ENCODE data around the gene AFF3.

Gene AFF3

GRCh38 chr2:99857372-99857771 lies 285.0 kb downstream of the AFF3 start:
- WGBS, 2 experiments, result 100% methylated on average over 1 of the region's 1 CpG; no CpG with 5 or more reads in 1 of the 2 experiments
- no peak overlapping the region for H3K27ac ChIP-seq (ENCODE audit: insufficient read depth, low read depth, low read length, poor library complexity, severe bottlenecking)
- H3K4me3 ChIP-seq (ENCODE audit: insufficient read depth, low read depth, low read length), result no peak overlapping the region
- no peaks in the 10 kb centered on the region for H3K9me3 ChIP-seq (ENCODE audit: control insufficient read depth, low read length)
- H3K4me1 ChIP-seq (ENCODE audit: control insufficient read depth, insufficient read depth, low read length), result no peaks in the 10 kb centered on the region
- no peaks in the 10 kb centered on the region for H3K27me3 ChIP-seq (ENCODE audit: control insufficient read depth, insufficient read depth, low read length, poor library complexity, severe bottlenecking)
- no peaks in the 10 kb centered on the region for H3K36me3 ChIP-seq (ENCODE audit: control insufficient read depth, insufficient read depth, low read length)

GRCh38 chr2:99856119-99856518 lies 286.3 kb downstream of the AFF3 start:
- WGBS, 2 experiments, result 91 to 100% methylated on average over 1 of the region's 1 CpG

GRCh38 chr2:99854236-99854852 lies 288.0 kb downstream of the AFF3 start:
- whole genome bisulfite sequencing, 2 experiments, result 89 to 91% methylated on average over 4 to 5 of the region's 5 CpGs
- no peaks in the 10 kb centered on the region for H3K4me1 ChIP-seq (ENCODE audit: control insufficient read depth, insufficient read depth, low read length)
- H3K4me3 ChIP-seq (ENCODE audit: insufficient read depth, low read depth, low read length), result no peak overlapping the region

More at GRCh38 chr2:99856119-99856518, 286.3 kb downstream of the AFF3 start:
- H3K9me3 ChIP-seq (ENCODE audit: control insufficient read depth, low read length), result no peaks in the 10 kb centered on the region
- no peak overlapping the region for H3K4me3 ChIP-seq (ENCODE audit: insufficient read depth, low read depth, low read length)
- no peaks in the 10 kb centered on the region for H3K27me3 ChIP-seq (ENCODE audit: control insufficient read depth, insufficient read depth, low read length, poor library complexity, severe bottlenecking)
- H3K4me1 ChIP-seq (ENCODE audit: control insufficient read depth, insufficient read depth, low read length), result no peaks in the 10 kb centered on the region
- no peak overlapping the region for H3K27ac ChIP-seq (ENCODE audit: insufficient read depth, low read depth, low read length, poor library complexity, severe bottlenecking)
- H3K36me3 ChIP-seq (ENCODE audit: control insufficient read depth, insufficient read depth, low read length), result no peaks in the 10 kb centered on the region

GRCh38 chr2:99852956-99853355 lies 289.4 kb downstream of the AFF3 start:
- H3K4me3 ChIP-seq (ENCODE audit: insufficient read depth, low read depth, low read length), result no peak overlapping the region
- no peaks in the 10 kb centered on the region for H3K9me3 ChIP-seq (ENCODE audit: control insufficient read depth, low read length)
- no peaks in the 10 kb centered on the region for H3K27me3 ChIP-seq (ENCODE audit: control insufficient read depth, insufficient read depth, low read length, poor library complexity, severe bottlenecking)
- no peak overlapping the region for H3K27ac ChIP-seq (ENCODE audit: insufficient read depth, low read depth, low read length, poor library complexity, severe bottlenecking)
- no peaks in the 10 kb centered on the region for H3K36me3 ChIP-seq (ENCODE audit: control insufficient read depth, insufficient read depth, low read length)
- 95 to 98% methylated on average over 2 of the region's 2 CpGs for WGBS, 2 experiments
- no peaks in the 10 kb centered on the region for H3K4me1 ChIP-seq (ENCODE audit: control insufficient read depth, insufficient read depth, low read length)

More at GRCh38 chr2:99854236-99854852, 288.0 kb downstream of the AFF3 start:
- Histone ChIP-seq H3K9me3 (ENCODE audit: control insufficient read depth, low read length) (no peaks in the 10 kb centered on the region), H3K36me3 (ENCODE audit: control insufficient read depth, insufficient read depth, low read length) (no peaks in the 10 kb centered on the region), H3K27ac (ENCODE audit: insufficient read depth, low read depth, low read length, poor library complexity, severe bottlenecking) (no peak overlapping the region), H3K27me3 (ENCODE audit: control insufficient read depth, insufficient read depth, low read length, poor library complexity, severe bottlenecking) (no peaks in the 10 kb centered on the region)

- Histone ChIP-seq H3K9me3 (ENCODE audit: control insufficient read depth, low read length) (no peaks in the 10 kb centered on the region), H3K27ac (ENCODE audit: insufficient read depth, low read depth, low read length, poor library complexity, severe bottlenecking) (no peak overlapping the region), H3K27me3 (ENCODE audit: control insufficient read depth, insufficient read depth, low read length, poor library complexity, severe bottlenecking) (no peaks in the 10 kb centered on the region), H3K36me3 (ENCODE audit: control insufficient read depth, insufficient read depth, low read length) (no peaks in the 10 kb centered on the region), H3K4me3 (ENCODE audit: insufficient read depth, low read depth, low read length) (no peak overlapping the region), H3K4me1 (ENCODE audit: control insufficient read depth, insufficient read depth, low read length) (no peaks in the 10 kb centered on the region)
- 94 to 96% methylated on average over 3 to 6 of the region's 6 CpGs for WGBS, 2 experiments
These were observed 289.9 kb downstream of the AFF3 start for GRCh38 chr2:99852376-99852934.

- Histone ChIP-seq H3K27me3 (ENCODE audit: control insufficient read depth, insufficient read depth, low read length, poor library complexity, severe bottlenecking) (no peaks in the 10 kb centered on the region), H3K4me1 (ENCODE audit: control insufficient read depth, insufficient read depth, low read length) (no peaks in the 10 kb centered on the region), H3K9me3 (ENCODE audit: control insufficient read depth, low read length) (no peaks in the 10 kb centered on the region), H3K27ac (ENCODE audit: insufficient read depth, low read depth, low read length, poor library complexity, severe bottlenecking) (no peak overlapping the region), H3K4me3 (ENCODE audit: insufficient read depth, low read depth, low read length) (no peak overlapping the region), H3K36me3 (ENCODE audit: control insufficient read depth, insufficient read depth, low read length) (no peaks in the 10 kb centered on the region)
- WGBS, 2 experiments, result 93 to 95% methylated on average over 4 of the region's 4 CpGs
These were observed 290.6 kb downstream of the AFF3 start for GRCh38 chr2:99851811-99852210.

GRCh38 chr2:99851089-99851488 lies 291.3 kb downstream of the AFF3 start:
- Histone ChIP-seq H3K4me1 (ENCODE audit: control insufficient read depth, insufficient read depth, low read length) (no peaks in the 10 kb centered on the region), H3K36me3 (ENCODE audit: control insufficient read depth, insufficient read depth, low read length) (no peaks in the 10 kb centered on the region), H3K4me3 (ENCODE audit: insufficient read depth, low read depth, low read length) (no peak overlapping the region), H3K27ac (ENCODE audit: insufficient read depth, low read depth, low read length, poor library complexity, severe bottlenecking) (no peak overlapping the region), H3K27me3 (ENCODE audit: control insufficient read depth, insufficient read depth, low read length, poor library complexity, severe bottlenecking) (no peaks in the 10 kb centered on the region), H3K9me3 (ENCODE audit: control insufficient read depth, low read length) (no peaks in the 10 kb centered on the region)
- WGBS, 2 experiments, result 89 to 100% methylated on average over 2 of the region's 2 CpGs

GRCh38 chr2:99850084-99850710 lies 292.2 kb downstream of the AFF3 start:
- WGBS, 2 experiments, result 89 to 96% methylated on average over 4 of the region's 5 CpGs
- H3K27ac ChIP-seq (ENCODE audit: insufficient read depth, low read depth, low read length, poor library complexity, severe bottlenecking), result no peak overlapping the region
- H3K4me3 ChIP-seq (ENCODE audit: insufficient read depth, low read depth, low read length), result no peak overlapping the region
- no peaks in the 10 kb centered on the region for H3K36me3 ChIP-seq (ENCODE audit: control insufficient read depth, insufficient read depth, low read length)
- no peaks in the 10 kb centered on the region for H3K27me3 ChIP-seq (ENCODE audit: control insufficient read depth, insufficient read depth, low read length, poor library complexity, severe bottlenecking)
- no peaks in the 10 kb centered on the region for H3K4me1 ChIP-seq (ENCODE audit: control insufficient read depth, insufficient read depth, low read length)
- no peaks in the 10 kb centered on the region for H3K9me3 ChIP-seq (ENCODE audit: control insufficient read depth, low read length)

- Histone ChIP-seq H3K27ac (ENCODE audit: insufficient read depth, low read depth, low read length, poor library complexity, severe bottlenecking) (no peak overlapping the region), H3K4me3 (ENCODE audit: insufficient read depth, low read depth, low read length) (no peak overlapping the region), H3K27me3 (ENCODE audit: control insufficient read depth, insufficient read depth, low read length, poor library complexity, severe bottlenecking) (no peaks in the 10 kb centered on the region), H3K36me3 (ENCODE audit: control insufficient read depth, insufficient read depth, low read length) (no peaks in the 10 kb centered on the region), H3K9me3 (ENCODE audit: control insufficient read depth, low read length) (no peaks in the 10 kb centered on the region), H3K4me1 (ENCODE audit: control insufficient read depth, insufficient read depth, low read length) (no peaks in the 10 kb centered on the region)
- 95 to 96% methylated on average over 4 to 5 of the region's 5 CpGs for whole genome bisulfite sequencing, 2 experiments
These were observed 295.8 kb downstream of the AFF3 start for GRCh38 chr2:99846462-99847107.

GRCh38 chr2:99845296-99845695 lies 297.1 kb downstream of the AFF3 start:
- Histone ChIP-seq H3K9me3 (ENCODE audit: control insufficient read depth, low read length) (no peaks in the 10 kb centered on the region), H3K27ac (ENCODE audit: insufficient read depth, low read depth, low read length, poor library complexity, severe bottlenecking) (no peak overlapping the region), H3K27me3 (ENCODE audit: control insufficient read depth, insufficient read depth, low read length, poor library complexity, severe bottlenecking) (no peaks in the 10 kb centered on the region), H3K36me3 (ENCODE audit: control insufficient read depth, insufficient read depth, low read length) (no peaks in the 10 kb centered on the region), H3K4me3 (ENCODE audit: insufficient read depth, low read depth, low read length) (no peak overlapping the region), H3K4me1 (ENCODE audit: control insufficient read depth, insufficient read depth, low read length) (no peaks in the 10 kb centered on the region)
- WGBS, 2 experiments, result 92 to 94% methylated on average over 5 of the region's 5 CpGs
